ENCODE results near the gene SLC12A3.

The SLC12A3 gene

GRCh38 chr16:56864960-56865359 is at the start of gene SLC12A3:
Gene SLC12A3, plus strand, starts transcription at chr16:56865207. Its CDS starts 29 bp downstream, at chr16:56865236.
- no peak for DNase-seq (ENCODE audit: low read depth in 2 of 2)

DNA sequence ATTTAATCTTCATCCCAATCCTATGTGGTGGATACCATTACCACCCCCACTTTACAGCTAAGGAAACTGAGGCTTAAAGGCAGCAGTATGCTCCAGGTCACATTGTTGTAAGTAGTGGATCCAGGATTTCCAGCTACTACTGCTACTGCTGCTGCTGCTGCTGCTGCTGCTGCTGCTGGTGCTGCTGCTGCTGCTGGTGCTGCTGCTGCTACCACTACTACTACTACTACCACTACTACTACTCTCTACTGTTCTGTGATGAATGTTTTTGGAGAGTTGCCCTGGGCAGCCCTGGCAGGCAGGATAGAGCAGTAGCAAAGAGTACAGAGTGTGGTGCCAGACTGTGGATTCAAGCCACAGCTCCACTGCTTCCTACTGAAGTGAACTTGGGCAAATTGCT is 49.3 kb upstream of the SLC12A3 start:
- no peak for DNase-seq (ENCODE audit: low read depth in 2 of 2)

- DNase-seq (ENCODE audit: low read depth in 2 of 2): no peak
These were observed 48.0 kb upstream of the SLC12A3 start for GRCh38 chr16:56817056-56817455.

- no peak for DNase-seq (ENCODE audit: low read depth in 2 of 2)
These were observed 47.1 kb upstream of the SLC12A3 start for GRCh38 chr16:56817938-56818337.

GRCh38 chr16:56823081-56823733 is 41.8 kb upstream of the SLC12A3 start:
- no peak for DNase-seq (ENCODE audit: low read depth in 2 of 2)

DNA sequence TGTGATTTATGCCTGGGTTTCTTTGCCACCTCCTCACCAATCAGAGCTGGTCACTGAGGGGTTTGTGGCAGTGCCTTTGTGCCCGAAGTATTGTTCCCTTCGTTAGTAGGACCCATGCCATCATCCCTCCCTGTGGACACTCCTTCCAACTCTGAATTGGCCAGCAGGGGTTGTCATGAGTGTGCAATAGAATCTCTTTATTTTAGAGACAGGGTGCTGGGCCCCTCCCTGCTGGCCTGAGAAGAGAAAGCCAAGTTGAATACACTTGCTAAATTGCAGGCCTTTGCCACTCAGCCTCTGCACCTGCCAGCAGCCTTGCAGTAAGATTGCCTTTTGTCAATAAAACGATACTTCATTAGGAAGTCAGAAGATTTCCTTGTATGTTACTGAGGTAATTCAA is 40.7 kb upstream of the SLC12A3 start:
- DNase-seq (ENCODE audit: low read depth in 2 of 2): no peak

DNA sequence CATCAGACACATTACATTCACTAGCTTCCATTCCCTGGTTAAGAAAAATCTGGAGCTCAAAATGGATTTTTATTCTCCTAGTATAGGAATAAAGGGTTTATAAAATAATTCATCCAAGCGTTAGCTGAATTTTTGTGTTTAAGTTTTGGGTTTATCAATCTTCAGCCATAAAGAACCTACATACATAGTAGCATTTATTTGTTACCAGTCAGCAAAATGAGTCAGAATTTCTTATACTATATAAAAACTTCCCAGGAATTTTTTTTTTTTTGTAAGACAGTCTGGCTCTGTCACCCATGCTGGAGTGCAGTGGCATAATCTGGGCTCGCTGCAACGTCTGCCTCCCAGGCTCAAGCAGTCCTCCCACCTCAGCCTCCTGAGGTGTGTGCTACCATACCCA is 40.2 kb upstream of the SLC12A3 start:
- DNase-seq (ENCODE audit: low read depth in 2 of 2): no peak

DNA sequence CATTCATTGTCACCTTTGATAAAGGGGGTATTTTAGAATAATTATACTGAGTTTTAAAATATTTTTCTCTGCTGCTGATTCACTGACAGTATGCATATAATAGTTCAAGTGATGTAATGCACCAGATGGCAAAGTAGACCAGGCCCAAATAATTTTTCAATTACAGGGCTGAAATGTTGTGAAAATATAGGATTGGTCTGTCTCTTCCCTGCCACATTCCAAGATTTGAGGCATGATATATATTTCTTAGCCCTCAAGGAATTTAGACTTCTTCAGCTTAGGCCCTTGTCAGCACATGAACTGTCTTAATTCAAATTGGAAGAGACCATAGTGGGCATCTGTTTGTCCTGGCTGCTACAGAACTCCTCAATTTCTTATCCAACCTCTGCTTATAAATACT is 39.2 kb upstream of the SLC12A3 start:
- no peak for DNase-seq (ENCODE audit: low read depth in 2 of 2)

DNA sequence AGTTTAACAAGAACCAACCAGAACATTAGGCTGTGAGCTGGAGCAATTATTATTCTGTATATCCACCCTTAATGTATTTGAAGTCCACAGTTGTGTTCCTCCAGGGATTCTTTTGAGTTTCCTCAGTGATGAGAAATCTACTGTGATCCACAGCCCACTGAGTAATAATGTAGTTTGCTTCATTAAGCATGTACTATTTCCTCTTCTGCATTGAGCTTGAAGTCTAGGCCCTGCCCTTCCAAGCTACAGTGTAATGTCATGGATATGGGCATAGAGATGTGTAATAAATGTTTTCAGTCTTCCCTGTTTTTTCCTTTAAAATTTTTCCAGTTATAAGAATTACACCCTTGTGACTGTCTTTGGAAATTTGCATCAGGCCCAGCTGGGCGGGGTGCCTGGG is 36.4 kb upstream of the SLC12A3 start:
- DNase-seq (ENCODE audit: low read depth in 2 of 2): no peak

GRCh38 chr16:56830669-56831068 is 34.3 kb upstream of the SLC12A3 start:
- no peak for DNase-seq (ENCODE audit: low read depth in 2 of 2)

DNA sequence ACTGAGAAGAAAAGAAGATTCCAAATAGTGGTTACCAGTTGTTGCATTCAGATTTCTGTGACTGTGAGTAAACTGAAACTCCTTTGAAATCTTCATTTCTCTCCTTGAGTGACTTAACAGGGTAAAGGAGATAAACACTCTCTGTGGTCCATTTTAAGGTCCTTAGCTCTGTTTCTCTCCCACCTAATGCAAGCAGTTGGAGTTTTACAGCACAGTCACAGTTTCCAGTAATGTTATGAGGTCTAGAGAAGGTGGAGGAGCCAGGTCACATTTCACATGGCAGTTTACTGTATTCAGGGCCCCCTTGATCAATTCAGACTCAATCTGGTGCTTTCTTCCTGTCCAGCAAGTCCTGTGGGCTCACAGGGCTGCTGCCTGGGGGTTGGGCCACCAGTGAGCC is 32.2 kb upstream of the SLC12A3 start:
- no peak for DNase-seq (ENCODE audit: low read depth in 2 of 2)

DNA sequence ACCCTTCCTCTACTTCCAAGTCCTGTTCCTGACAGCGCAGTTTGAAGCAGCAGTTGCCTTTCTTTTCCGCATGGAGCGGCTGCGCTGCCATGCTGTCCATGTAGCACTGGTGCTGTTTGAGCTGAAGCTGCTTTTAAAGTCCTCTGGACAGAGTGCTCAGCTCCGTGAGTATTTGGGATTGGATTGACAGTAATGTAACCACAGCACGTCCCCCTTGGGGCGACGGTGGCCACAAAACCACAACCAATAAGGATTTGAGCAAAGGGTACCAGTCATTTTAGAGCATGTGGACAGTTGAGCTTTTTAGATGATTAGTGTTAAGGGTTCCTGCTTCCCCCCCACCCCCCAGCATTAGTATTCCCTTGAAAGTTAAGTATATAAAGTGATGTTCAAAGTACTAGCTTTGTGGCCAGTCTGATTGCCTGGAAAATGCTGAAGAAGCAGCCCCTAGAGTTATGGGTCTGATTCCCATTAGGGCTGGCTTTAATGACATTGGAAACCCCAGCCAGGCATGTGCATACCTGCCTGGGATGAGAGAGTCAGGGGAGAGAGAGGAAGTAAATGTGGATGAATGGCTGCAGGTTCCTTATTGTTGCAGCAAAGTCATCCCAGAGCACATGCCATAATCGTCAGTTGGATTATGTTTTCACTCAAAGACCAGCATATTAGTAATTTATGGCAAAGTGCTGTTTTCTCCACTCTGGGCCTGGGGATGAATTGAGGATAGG is 31.6 kb upstream of the SLC12A3 start:
- no peak for DNase-seq (ENCODE audit: low read depth in 2 of 2)

GRCh38 chr16:56835320-56835719 is 29.7 kb upstream of the SLC12A3 start:
- DNase-seq (ENCODE audit: low read depth in 2 of 2): no peak

DNA sequence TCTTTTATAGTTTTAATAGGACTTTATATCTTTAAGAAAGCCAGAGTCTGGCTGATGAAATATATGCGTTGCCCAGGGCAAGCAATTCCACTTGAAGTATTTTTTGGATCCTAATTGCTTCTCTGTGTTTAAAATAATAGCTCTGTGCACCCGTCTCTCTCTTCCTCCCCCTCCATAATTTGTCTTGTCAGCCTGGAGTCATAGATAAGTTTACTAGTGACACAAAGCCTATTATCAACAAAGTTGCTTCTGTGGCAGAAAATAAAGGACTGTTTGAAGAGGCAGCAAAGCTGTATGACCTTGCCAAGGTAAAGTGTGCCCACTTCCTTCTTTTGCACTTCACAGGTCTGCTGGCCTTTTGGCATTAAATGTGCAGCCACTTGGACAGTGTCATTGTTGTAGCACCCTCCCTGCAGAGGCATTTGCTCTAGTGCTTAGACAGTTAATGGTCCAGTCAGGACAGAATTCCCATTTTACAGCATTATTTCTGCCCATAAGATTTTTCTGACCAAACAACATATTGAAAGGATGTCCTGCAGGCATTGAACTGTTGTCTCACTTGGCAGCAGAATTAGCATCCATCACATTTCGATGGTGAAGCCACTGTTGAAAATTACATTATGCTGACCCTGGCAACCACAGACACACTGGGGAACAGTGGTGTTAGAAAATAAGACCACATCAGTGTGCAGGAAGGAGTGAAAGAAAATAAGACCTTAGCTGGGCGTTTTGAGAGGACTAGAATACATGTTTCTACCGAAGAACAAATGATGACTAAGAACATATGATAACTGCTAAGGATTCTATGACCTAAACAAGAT is 28.4 kb upstream of the SLC12A3 start:
- no peak for DNase-seq (ENCODE audit: low read depth in 2 of 2)

DNA sequence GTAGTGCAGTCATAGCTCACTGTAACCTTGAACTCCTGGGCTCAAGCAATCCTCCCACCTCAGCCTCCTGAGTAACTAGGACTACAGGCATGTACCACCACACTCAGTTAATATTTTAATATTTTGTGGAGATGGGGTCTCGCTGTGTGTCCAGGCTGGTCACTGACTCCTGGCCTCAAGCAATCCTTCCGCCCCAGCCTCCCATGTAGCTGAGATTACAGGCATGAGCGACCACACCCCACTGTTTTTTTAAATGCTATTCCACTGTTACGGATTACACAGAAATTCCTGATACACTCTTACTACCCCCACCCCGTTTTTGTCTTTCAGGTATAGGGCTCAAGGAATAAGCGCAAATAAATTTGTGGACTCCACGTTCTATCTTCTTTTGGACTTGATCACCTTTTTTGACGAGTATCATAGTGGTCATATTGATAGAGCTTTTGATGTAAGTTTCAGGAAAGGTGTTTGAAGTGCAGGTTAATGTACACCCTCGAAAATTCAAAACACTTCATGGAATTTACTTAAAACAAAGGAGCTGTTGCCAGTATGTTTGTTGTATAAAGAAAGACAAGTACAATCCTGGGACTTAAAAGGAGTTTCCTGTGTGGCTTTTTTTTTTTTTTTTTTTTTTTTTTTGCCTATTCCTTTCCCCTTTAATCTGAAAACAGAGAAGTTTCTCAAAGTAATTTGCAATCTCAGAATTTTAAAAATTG is 26.2 kb upstream of the SLC12A3 start:
- no peak for DNase-seq (ENCODE audit: low read depth in 2 of 2)

- no peak for DNase-seq (ENCODE audit: low read depth in 2 of 2)
These were observed 23.8 kb upstream of the SLC12A3 start for GRCh38 chr16:56841233-56841632.

- DNase-seq (ENCODE audit: low read depth in 2 of 2): no peak
These were observed 23.3 kb upstream of the SLC12A3 start for GRCh38 chr16:56841659-56842058.

DNA sequence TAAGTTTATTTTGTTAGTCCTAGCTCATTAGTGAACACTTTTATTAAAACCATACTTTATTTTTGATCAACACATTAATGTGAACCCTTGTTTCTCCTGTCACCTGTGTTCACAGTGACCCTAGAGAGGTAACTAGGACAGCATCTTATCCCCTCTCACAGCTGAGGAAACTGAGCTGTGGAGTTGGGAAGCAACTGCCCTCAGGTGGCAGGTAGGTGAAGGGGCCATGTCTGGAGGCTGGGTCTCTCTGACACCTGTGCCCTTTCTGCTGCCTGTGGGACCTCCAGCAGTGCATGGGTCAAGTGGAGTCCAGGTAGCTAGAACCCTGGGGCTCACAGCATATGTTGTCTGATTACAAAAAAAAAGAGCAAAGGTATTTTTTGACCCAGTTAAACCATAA is 22.9 kb upstream of the SLC12A3 start:
- DNase-seq (ENCODE audit: low read depth in 2 of 2): no peak

GRCh38 chr16:56844056-56844455 is 21.0 kb upstream of the SLC12A3 start:
- no peak for DNase-seq (ENCODE audit: low read depth in 2 of 2)

GRCh38 chr16:56847173-56847910 is 17.7 kb upstream of the SLC12A3 start:
- no peak for DNase-seq (ENCODE audit: low read depth in 2 of 2)

Measured in stimulated activated CD8-positive, alpha-beta memory T cell treated with anti-CD3 and anti-CD28 coated beads, Interleukin-2, amount 100 ng/mL, for 1 hour (primary cell).